ENCODE measurements around the gene ABR.

The ABR gene

DNA sequence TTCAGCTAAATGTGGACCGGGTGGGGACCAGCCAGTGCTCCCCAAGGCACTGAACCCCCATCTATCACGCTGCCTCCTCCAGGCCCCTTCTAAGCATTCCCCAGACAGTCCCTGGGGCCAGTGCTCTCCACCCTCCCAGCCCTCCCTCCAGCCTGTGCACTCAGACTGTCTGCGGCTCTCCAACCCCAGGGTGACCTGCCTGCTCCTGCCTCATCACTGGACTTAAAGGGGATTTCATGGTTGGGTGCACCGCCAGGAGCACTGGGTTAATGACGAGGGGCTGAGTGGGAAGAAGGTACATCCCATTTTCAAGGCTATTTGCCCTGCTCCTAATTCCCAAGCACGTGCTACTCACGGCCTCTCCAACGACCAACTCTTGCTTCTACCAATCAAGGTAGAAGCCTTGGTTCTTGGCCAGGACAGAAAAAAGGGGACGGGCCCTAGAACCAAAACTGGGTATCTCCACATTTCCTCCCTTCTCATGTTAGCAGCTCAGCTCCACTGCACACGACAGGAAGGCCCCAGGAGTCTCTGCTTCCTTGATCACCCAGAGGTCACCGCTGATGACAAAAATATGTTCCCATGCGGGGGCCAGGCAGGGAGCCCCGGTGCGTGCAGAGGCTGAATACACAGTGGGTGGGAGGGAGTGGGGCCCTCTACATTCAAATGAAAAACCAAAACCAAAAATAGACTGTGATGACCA is 3.5 kb upstream of the ABR start:
- peak; percentile 84 for DNase-seq (ENCODE audit: low spot score)
- in situ Hi-C loops (cut with MboI; ENCODE audit: low pct_unique_long_range_greater_than_20kb, low sequenced_read_pairs, unreplicated experiment): no loop called here
- TF ChIP-seq, protein P1, sequence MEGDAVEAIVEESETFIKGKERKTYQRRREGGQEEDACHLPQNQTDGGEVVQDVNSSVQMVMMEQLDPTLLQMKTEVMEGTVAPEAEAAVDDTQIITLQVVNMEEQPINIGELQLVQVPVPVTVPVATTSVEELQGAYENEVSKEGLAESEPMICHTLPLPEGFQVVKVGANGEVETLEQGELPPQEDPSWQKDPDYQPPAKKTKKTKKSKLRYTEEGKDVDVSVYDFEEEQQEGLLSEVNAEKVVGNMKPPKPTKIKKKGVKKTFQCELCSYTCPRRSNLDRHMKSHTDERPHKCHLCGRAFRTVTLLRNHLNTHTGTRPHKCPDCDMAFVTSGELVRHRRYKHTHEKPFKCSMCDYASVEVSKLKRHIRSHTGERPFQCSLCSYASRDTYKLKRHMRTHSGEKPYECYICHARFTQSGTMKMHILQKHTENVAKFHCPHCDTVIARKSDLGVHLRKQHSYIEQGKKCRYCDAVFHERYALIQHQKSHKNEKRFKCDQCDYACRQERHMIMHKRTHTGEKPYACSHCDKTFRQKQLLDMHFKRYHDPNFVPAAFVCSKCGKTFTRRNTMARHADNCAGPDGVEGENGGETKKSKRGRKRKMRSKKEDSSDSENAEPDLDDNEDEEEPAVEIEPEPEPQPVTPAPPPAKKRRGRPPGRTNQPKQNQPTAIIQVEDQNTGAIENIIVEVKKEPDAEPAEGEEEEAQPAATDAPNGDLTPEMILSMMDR (IDR thresholded peaks at IDR 0.05; ENCODE audit: extremely low read depth, insufficient read depth, missing control alignments): no peak

GRCh38 chr17:1182811-1183170 is 3.0 kb upstream of the ABR start:
- TF ChIP-seq, protein P1 (IDR thresholded peaks at IDR 0.05; ENCODE audit: extremely low read depth, insufficient read depth, missing control alignments): no peak
- DNase-seq (ENCODE audit: low spot score): no peak
- in situ Hi-C loops (cut with MboI; ENCODE audit: low pct_unique_long_range_greater_than_20kb, low sequenced_read_pairs, unreplicated experiment): no loop called here

DNA sequence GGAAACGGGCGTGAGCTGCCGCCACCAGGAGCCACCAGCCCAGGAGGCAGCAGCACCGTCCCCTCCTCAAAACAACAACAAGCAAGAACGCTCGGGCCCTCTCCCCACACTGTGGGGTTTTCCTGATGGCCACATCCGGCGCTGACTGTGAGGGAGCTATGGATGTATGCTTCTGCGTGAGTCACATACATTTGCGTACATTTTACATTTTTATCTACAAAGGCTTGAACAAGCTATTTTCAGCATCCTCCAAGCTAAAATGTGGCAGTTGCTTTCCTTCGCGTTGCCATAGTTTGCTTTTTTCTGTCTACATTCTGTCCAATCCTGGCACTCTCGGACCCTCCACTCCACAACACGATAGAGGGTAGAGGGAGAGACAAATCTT is 2.0 kb upstream of the ABR start:
- no peak for DNase-seq (ENCODE audit: low spot score)
- in situ Hi-C loops (cut with MboI; ENCODE audit: low pct_unique_long_range_greater_than_20kb, low sequenced_read_pairs, unreplicated experiment): no loop called here
- TF ChIP-seq, protein P1 (IDR thresholded peaks at IDR 0.05; ENCODE audit: extremely low read depth, insufficient read depth, missing control alignments): no peak

DNA sequence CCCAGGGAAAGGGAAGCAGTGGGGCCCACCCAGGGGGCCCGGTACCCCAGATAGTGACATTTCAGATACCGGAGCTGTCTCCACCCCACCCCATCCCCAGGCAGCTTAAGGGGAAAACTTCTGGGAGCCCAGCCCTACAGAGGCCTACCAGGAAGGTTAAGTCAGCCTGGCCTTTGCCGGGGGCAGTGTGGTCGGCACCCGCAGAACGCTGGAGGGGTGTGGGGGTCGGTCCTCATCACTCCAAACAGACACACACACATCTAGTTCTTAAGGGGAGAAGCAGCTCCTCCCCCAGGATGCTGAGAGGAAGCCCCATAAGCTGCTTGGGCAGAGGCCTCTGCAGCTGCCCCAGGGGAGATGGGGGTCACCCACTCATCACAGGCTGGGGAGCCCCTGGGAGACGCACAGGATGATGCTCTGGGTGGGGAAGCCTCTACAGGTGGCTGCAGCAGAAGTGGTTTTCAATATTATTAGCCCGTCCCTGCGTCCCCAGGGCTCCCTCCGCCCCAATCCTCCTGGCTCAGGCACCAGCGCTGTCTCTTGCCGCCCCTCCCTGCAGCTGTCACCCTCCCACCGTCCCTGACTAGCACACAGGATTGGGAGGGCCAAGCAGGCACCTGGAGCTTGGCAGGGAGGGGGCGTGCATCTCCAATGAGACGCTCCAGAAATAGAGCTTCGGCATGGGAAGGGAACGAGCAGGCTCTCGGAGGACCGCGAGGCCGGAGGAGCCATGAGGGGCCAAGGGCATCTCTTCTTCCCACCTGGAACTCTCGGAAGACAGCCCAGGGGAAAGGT is 1.4 kb upstream of the ABR start:
- peak; percentile 83 for DNase-seq (ENCODE audit: low spot score)
- in situ Hi-C loops (cut with MboI; ENCODE audit: low pct_unique_long_range_greater_than_20kb, low sequenced_read_pairs, unreplicated experiment): no loop called here
- TF ChIP-seq, protein P1 (IDR thresholded peaks at IDR 0.05; ENCODE audit: extremely low read depth, insufficient read depth, missing control alignments): no peak

- TF ChIP-seq, protein P1 (IDR thresholded peaks at IDR 0.05; ENCODE audit: extremely low read depth, insufficient read depth, missing control alignments): no peak
- in situ Hi-C loops (cut with MboI; ENCODE audit: low pct_unique_long_range_greater_than_20kb, low sequenced_read_pairs, unreplicated experiment): no loop called here
- no peak for DNase-seq (ENCODE audit: low spot score)
These were observed 516 bp downstream of the ABR start for GRCh38 chr17:1179112-1179817.

GRCh38 chr17:1177016-1177700 is 2.6 kb downstream of the ABR start:
- TF ChIP-seq, protein P1 (IDR thresholded peaks at IDR 0.05; ENCODE audit: extremely low read depth, insufficient read depth, missing control alignments): no peak
- no peak for DNase-seq (ENCODE audit: low spot score)
- in situ Hi-C loops (cut with MboI; ENCODE audit: low pct_unique_long_range_greater_than_20kb, low sequenced_read_pairs, unreplicated experiment): no loop called here

Measured in GM13977 (cell line).